GM23248 (cell line): ENCODE results near the gene THRA. TPM values are rescaled to one million over a fixed set of nuclear protein-coding genes. Genes with fewer than 3 reads are reported as not detected.

Experiments
- DNase-seq: peaks from one replicate; pipeline ENCODE4 v3.0.0-alpha.2; 2015
- H2AFZ ChIP-seq: fragments of 200-600 bp; sonication (generic); 2 replicates; pipeline ENCODE4 v1.6.1; 2016; ENCODE audit warnings: antibody characterized with exemption
- H3F3A ChIP-seq: fragments of 200-600 bp; sonication (generic); 2 replicates; pipeline ENCODE4 v1.6.1; 2016; ENCODE audit warnings: mild to moderate bottlenecking, antibody characterized with exemption, mixed run types; ENCODE audit not compliant: insufficient read depth
- H3K27ac ChIP-seq: fragments of 200-600 bp; sonication (generic); 2 replicates; pipeline ENCODE4 v1.5.1; 2016; ENCODE audit warnings: mild to moderate bottlenecking
- H3K27me3 ChIP-seq: fragments of 200-600 bp; sonication (generic); replicated peaks from 2 replicates; pipeline ENCODE4 v1.6.1; 2016; ENCODE audit warnings: mild to moderate bottlenecking; ENCODE audit not compliant: insufficient read depth
- H3K36me3 ChIP-seq: fragments of 200-600 bp; sonication (generic); 2 replicates; pipeline ENCODE4 v1.6.1; 2016; ENCODE audit warnings: low read depth, mild to moderate bottlenecking
- H3K4me1 ChIP-seq: fragments of 200-600 bp; sonication (generic); 2 replicates; pipeline ENCODE4 v1.6.1; 2016; ENCODE audit warnings: mild to moderate bottlenecking; ENCODE audit not compliant: insufficient read depth
- H3K4me2 ChIP-seq: fragments of 200-600 bp; sonication (generic); one replicate; pipeline ENCODE4 v1.6.1; 2016; ENCODE audit warnings: mild to moderate bottlenecking; ENCODE audit not compliant: unreplicated experiment
- H3K4me3 ChIP-seq: fragments of 200-600 bp; sonication (generic); 2 replicates; pipeline ENCODE4 v1.5.1; 2016; ENCODE audit warnings: mild to moderate bottlenecking
- H3K79me2 ChIP-seq: fragments of 200-600 bp; sonication (generic); 2 replicates; pipeline ENCODE4 v1.6.1; 2016; ENCODE audit warnings: mild to moderate bottlenecking; ENCODE audit not compliant: insufficient read depth
- H3K9ac ChIP-seq: fragments of 200-600 bp; sonication (generic); 2 replicates; pipeline ENCODE4 v1.6.1; 2016; ENCODE audit warnings: mild to moderate bottlenecking
- H3K9me2 ChIP-seq: fragments of 200-600 bp; sonication (generic); 2 replicates; pipeline ENCODE4 v1.6.1; 2016; ENCODE audit warnings: mixed run types, mild to moderate bottlenecking, moderate library complexity; ENCODE audit not compliant: insufficient read depth
- H3K9me3 ChIP-seq: fragments of 200-600 bp; sonication (generic); one replicate; pipeline ENCODE4 v1.6.1; 2017; ENCODE audit warnings: low read depth
- H4K20me1 ChIP-seq: fragments of 200-600 bp; sonication (generic); 2 replicates; pipeline ENCODE4 v1.6.0; 2016; ENCODE audit not compliant: insufficient read depth
- EZH2 ChIP-seq: fragments of 200-600 bp; sonication (generic); IDR thresholded peaks from 2 replicates; pipeline ENCODE4 v1.6.1; 2018; ENCODE audit warnings: antibody characterized with exemption, mild to moderate bottlenecking; ENCODE audit not compliant: insufficient read depth, poor library complexity, severe bottlenecking
- EZH2phosphoT487 ChIP-seq: fragments of 200-600 bp; sonication (generic); IDR thresholded peaks from 2 replicates; pipeline ENCODE4 v1.6.1; 2018; ENCODE audit warnings: antibody characterized with exemption, moderate library complexity, mild to moderate bottlenecking, low read depth; ENCODE audit not compliant: insufficient read depth
- WGBS, 2 experiments: methylation state at CpG; one replicate each; pipeline ENCODE4 v1.1.6; 2015 to 2017; ENCODE audit warnings: low lambda C conversion rate in 2 of 2, low coverage in 1 of 2; ENCODE audit errors: missing lambda C conversion rate in 2 of 2; 5-methylcytosine and 5-hydroxymethylcytosine counted together
- in situ Hi-C: fragments of 300-500 bp; cut with MboI; formaldehyde crosslinking; loops from 2 replicates; pipeline ENCODE4 v1.15.0; 2020
- polyA plus RNA-seq: library from polyadenylated mRNA; unstranded; fragments of >200 nt; fragmentation: Nextera tagmentation; extraction: Ambion mirVana; gene quantifications from 2 replicates; pipeline ENCODE4 v1.2.1, GENCODE V29; 2016
- total RNA-seq: library from RNA; depleted of rRNA; stranded (reverse); fragments of >200 nt; shearing (Covaris generic); gene quantifications from 2 replicates; pipeline ENCODE4 v1.2.3, GENCODE V29; 2014

THRA gene
- total and polyA plus RNA-seq, 2 experiments from 2014 or later: 15.8 to 33.3 TPM

DNA sequence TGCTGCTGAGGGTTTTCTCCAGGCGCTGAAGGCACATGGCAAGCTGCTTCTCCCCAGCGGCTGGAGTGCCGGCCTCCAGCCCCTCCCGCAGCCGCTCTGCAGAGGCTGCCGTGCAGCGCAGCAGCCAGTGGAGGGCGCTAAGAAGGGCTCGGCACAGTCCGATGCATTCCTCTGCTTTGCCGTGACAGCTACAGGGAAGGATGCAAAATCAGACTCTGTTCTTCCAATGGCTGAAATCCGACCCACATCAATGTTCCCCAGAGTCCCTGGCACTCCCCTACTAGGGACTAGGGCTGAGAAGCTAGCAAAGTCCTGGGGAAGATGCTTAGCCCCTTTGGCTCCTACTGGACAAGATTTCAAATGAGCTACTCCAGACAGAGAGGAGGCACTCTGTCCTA, 27.6 kb upstream of the THRA start:
- Histone ChIP-seq H3K9ac (no peak overlapping the region), H3K36me3 (no peaks in the 10 kb centered on the region; the same call in 1 of the 2 replicates), H3K4me3 (no peak overlapping the region), H2AFZ (no peak overlapping the region), H3K27ac (no peak overlapping the region), H3K4me1 (peaks cover 12% of the 10 kb centered on the region; the same call in 1 of the 2 replicates), H3K27me3 (no peaks in the 10 kb centered on the region), H3K9me3 (no peaks in the 10 kb centered on the region), H3K79me2 (no peaks in the 10 kb centered on the region), H3F3A (peaks cover 7% of the 10 kb centered on the region), H3K9me2 (no peaks in the 10 kb centered on the region), H3K4me2 (no peak overlapping the region), H4K20me1 (no peaks in the 10 kb centered on the region)
- peak; percentile 65 for DNase-seq
- WGBS, 2 experiments: 51 to 53% methylated on average over 9 to 10 of the region's 12 CpGs
- TF ChIP-seq EZH2phosphoT487: no peak
- no peak for TF ChIP-seq EZH2
- in situ Hi-C loops: no loop called here

GRCh38 chr17:40038882-40039513, 23.8 kb upstream of the THRA start:
- H3K9ac ChIP-seq: peak overlapping the region; percentile 68
- H2AFZ ChIP-seq: peak overlapping the region; percentile 52
- in situ Hi-C loops: no loop called here

GRCh38 chr17:40041196-40041595, 21.6 kb upstream of the THRA start:
- Histone ChIP-seq H3K4me2 (no peak overlapping the region), H3K4me1 (peaks cover 12% of the 10 kb centered on the region; the same call in 1 of the 2 replicates), H3K9me3 (no peaks in the 10 kb centered on the region), H3K4me3 (no peak overlapping the region), H3K79me2 (no peaks in the 10 kb centered on the region), H2AFZ (no peak overlapping the region), H3K27me3 (no peaks in the 10 kb centered on the region), H3K9ac (no peak overlapping the region), H3K9me2 (no peaks in the 10 kb centered on the region), H3K36me3 (0 out of 2 replicates have a peak, but pooled peaks cover 7% of the 10 kb centered on the region), H3F3A (peaks cover 23% of the 10 kb centered on the region), H4K20me1 (no peaks in the 10 kb centered on the region), H3K27ac (no peak overlapping the region)
- 86 to 87% methylated on average over 2 of the region's 2 CpGs for WGBS, 2 experiments
- DNase-seq: no peak
- TF ChIP-seq EZH2 (no peak), EZH2phosphoT487 (no peak)
- in situ Hi-C loops: no loop called here

More at GRCh38 chr17:40038882-40039513, 23.8 kb upstream of the THRA start:
- Histone ChIP-seq H3K36me3 (peaks cover 7% of the 10 kb centered on the region; the same call in 1 of the 2 replicates), H3K27me3 (no peaks in the 10 kb centered on the region), H3K27ac (peak overlapping the region; percentile 75), H3K9me3 (no peaks in the 10 kb centered on the region), H3K4me1 (peaks cover 12% of the 10 kb centered on the region; the same call in 1 of the 2 replicates), H4K20me1 (no peaks in the 10 kb centered on the region), H3F3A (peaks cover 23% of the 10 kb centered on the region), H3K79me2 (no peaks in the 10 kb centered on the region), H3K4me2 (peak overlapping the region; percentile 39), H3K4me3 (no peak overlapping the region), H3K9me2 (no peaks in the 10 kb centered on the region)
- 16 to 21% methylated on average over 11 of the region's 11 CpGs for WGBS, 2 experiments
- peak; percentile 95 for DNase-seq
- TF ChIP-seq EZH2phosphoT487: no peak

DNA sequence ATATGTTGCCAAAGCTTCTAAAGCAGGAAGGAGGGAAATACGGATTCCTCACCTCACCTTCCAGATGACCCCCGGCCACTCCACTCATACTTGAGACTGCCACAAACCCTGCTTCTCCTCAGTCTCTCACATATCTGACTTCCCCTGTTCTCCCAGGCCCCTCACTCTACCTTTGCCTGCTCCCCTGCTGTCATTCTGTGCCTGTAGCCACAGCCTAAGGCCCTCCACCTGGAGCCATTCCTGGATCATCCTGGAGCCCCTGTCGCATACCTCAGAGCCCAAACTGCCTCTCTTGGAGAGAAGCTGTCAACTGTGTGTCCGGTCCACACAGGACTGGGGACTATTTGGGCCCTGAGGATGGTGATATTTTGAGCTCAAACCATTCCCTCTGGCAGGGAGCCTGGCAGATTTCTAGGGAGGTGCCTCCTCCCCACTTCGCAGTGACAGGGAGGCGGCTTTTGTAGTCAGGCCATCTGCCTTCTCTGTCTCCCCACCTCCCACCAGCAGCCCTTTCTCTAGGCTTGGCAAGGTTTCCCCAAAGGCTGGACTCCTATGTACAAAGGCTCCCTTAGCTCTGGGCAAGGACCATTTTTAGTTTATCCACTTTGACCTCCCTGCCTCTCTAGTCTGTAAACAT, 6.3 kb upstream of the THRA start:
- H2AFZ ChIP-seq: no peak overlapping the region
- H3K27ac ChIP-seq: no peak overlapping the region
- in situ Hi-C loops: no loop called here

More for the DNA sequence above, 6.3 kb upstream of the THRA start:
- Histone ChIP-seq H3K36me3 (no peaks in the 10 kb centered on the region; the same call in 1 of the 2 replicates), H3K4me2 (no peak overlapping the region), H3K4me3 (no peak overlapping the region), H3K79me2 (peaks cover 16% of the 10 kb centered on the region), H3K4me1 (peaks cover 10% of the 10 kb centered on the region; the same call in 1 of the 2 replicates), H4K20me1 (no peaks in the 10 kb centered on the region), H3K9ac (no peak overlapping the region), H3K9me2 (no peaks in the 10 kb centered on the region), H3F3A (0 out of 2 replicates have a peak, but pooled peaks cover 6% of the 10 kb centered on the region), H3K9me3 (no peaks in the 10 kb centered on the region), H3K27me3 (no peaks in the 10 kb centered on the region)
- TF ChIP-seq EZH2phosphoT487 (no peak), EZH2 (no peak)
- 67% methylated on average over 6 of the region's 6 CpGs for WGBS, 2 experiments
- no peak for DNase-seq
